GM12865 (cell line): ENCODE results near the gene FAM124A.

Experiments used
- DNase-seq: peaks from one replicate; pipeline ENCODE4 v3.0.0; 2010; ENCODE audit warnings: low read depth
- H3K4me3 ChIP-seq: 2 replicates; pipeline ENCODE4 v1.5.1; 2011; ENCODE audit warnings: mild to moderate bottlenecking, low read depth, low read length, control low read depth
- TF ChIP-seq, protein P1 (sequence below): IDR thresholded peaks from 2 replicates; pipeline ENCODE4 v1.5.1; 2011; ENCODE audit warnings: low read length, control low read depth, low read depth, inconsistent platforms; ENCODE audit not compliant: insufficient read depth; ENCODE audit errors: missing control alignments

Gene FAM124A

DNA sequence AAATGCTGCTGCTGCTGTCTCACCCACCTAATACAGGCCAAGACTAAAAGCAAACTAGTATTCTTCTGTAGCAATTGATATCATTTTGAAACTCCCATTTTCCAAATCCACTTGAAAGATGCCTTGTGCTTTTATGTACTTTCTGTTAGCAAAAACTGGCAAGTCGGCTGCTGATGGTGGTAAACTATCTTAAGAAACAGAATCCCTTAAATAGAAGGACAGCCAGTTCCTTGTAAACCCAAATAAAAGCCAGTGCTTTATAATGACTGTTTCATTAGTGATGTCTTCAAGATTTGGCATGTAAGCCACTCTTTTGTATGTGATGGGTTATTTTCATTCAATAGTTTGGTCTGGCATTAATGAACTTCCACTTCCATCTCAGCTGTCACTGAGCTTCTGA, 5.2 kb downstream of the FAM124A start:
- no peak overlapping the region for H3K4me3 ChIP-seq
- DNase-seq, result no peak
- TF ChIP-seq, protein P1, sequence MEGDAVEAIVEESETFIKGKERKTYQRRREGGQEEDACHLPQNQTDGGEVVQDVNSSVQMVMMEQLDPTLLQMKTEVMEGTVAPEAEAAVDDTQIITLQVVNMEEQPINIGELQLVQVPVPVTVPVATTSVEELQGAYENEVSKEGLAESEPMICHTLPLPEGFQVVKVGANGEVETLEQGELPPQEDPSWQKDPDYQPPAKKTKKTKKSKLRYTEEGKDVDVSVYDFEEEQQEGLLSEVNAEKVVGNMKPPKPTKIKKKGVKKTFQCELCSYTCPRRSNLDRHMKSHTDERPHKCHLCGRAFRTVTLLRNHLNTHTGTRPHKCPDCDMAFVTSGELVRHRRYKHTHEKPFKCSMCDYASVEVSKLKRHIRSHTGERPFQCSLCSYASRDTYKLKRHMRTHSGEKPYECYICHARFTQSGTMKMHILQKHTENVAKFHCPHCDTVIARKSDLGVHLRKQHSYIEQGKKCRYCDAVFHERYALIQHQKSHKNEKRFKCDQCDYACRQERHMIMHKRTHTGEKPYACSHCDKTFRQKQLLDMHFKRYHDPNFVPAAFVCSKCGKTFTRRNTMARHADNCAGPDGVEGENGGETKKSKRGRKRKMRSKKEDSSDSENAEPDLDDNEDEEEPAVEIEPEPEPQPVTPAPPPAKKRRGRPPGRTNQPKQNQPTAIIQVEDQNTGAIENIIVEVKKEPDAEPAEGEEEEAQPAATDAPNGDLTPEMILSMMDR, result no peak

DNA sequence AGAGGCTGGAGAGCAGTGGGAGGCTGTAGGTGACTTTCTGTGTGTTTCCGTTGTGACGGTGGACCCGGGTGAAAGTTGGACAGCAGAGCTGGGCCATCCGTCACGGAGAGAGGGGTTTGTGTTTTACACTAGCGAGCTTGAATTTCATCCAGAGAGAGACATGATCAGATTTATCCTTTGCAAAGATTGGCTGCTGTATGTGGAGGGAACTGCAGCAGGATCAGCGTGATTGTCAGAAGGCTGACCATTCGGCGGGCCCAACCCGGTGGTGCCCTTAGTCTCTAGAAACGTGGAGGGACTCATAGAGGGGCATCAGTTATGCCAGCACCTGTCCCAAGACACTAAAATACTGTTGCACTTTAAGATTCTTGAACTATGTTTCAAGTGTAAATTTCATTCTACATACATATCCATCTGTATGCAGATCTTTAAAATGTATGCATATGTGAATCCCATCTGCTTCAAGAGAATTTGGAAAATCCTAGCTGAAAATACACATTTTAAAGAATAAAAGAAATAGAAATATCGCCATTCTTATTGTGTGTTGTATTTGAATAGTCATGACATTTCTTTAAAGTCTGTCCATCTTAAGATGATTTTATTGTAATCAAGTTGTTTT, 7.0 kb downstream of the FAM124A start:
- no peak for DNase-seq
- TF ChIP-seq, protein P1, result no peak
- H3K4me3 ChIP-seq, result no peak overlapping the region

DNA sequence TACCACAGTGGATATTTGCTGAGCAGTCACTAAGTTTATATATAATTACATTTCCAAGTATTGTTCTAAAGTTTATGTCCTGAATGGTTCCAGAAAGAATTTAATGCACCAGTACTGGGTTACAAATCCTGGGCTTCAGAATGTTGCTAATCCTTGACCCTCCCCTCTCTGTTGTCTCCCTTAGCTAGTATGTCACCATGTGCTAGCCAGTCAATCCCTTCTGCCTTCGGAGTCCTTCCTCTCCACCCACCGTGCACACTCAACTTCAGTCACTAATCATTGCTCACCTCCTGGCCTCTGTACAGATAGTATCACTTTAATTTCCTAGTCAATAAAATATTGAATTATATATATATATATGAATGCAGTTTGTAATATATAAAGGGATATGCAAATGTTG, 7.5 kb downstream of the FAM124A start:
- TF ChIP-seq, protein P1, result no peak
- no peak overlapping the region for H3K4me3 ChIP-seq
- no peak for DNase-seq

DNA sequence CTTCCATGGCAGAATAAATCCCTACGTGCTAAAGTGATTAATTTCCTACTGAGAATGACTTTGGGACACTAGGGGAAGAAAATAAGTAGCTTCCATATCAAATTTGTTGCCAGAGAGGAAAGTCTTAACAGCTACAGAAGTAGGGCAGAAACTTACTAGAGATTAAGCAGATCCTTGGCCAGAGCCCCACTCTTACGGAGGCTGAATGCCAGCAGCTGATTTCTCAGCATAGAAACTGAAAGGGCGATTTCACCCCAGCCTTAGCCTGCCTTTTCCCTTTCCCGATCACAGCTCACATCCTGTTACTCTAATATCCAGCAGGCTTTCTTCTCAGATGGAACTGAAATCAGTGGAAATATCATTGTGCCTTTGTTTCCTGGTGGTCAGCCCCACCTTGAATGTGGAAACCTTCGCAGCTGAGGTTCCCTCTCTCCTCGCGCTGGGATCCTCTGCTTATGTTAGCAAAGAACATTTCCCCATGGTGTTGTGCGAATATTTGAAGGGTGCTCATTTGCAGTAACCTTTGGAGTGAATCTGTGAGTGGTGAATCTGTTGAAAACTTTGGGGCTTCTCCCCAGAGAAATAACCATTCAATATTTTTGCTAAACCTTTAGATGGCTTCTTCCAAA, 8.4 kb downstream of the FAM124A start:
- DNase-seq, result no peak
- no peak overlapping the region for H3K4me3 ChIP-seq
- TF ChIP-seq, protein P1, result no peak

DNA sequence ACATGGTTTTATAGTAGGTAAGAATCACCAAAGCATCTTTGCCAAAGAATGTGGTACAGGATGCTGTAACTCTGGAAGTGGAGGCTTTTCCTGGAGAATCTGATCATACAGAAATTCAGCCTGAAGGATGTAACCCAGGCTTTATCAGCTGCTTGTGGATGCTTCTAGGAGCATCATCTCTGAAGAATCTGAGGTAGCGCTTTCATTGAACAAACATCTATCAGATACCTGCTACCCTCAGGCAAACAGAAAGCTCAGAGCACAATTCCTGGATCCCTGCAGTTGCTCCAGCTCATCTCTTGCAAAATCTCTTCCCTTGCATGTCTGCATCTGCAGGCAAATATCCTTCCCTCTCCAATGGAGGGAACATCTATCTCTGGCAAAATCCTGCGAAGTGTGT, 9.3 kb downstream of the FAM124A start:
- no peak for DNase-seq
- TF ChIP-seq, protein P1, result no peak
- H3K4me3 ChIP-seq, result no peak overlapping the region

DNA sequence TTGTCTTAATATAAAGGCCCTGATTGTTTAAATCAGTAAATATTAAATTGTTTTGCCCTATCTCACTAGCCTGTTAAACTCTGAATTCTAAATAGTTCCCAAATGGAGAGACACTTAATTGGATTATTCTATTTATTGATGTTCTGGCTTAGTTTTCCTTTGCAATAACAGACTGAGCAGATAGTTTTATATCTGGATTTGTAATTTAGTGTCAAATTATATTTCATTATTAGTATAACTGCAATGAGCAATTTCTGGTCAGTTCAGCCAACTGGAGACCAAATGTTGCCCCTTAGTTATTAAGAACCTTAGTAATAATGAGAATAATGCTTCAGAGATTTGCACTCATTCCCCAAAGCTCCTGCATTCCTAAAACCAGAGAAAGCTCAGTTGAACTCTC, 10.1 kb downstream of the FAM124A start:
- no peak overlapping the region for H3K4me3 ChIP-seq
- TF ChIP-seq, protein P1, result no peak
- no peak for DNase-seq
